HG02623 (cell line): ENCODE data around the gene SNX3.

Source experiments
- ATAC-seq: cut with Tn5 transposase; IDR thresholded peaks from one replicate; pipeline ENCODE4 v1.9.1; 2021; ENCODE audit warnings: moderate library complexity; ENCODE audit not compliant: unreplicated experiment

SNX3 gene

GRCh38 chr6:108171291-108171917 is 89.4 kb downstream of the SNX3 start:
- ATAC-seq: no peak

- no peak for ATAC-seq
Measured at GRCh38 chr6:108170332-108171290, 90.2 kb downstream of the SNX3 start.

- ATAC-seq: no peak
Measured at GRCh38 chr6:108169464-108170331, 91.1 kb downstream of the SNX3 start.

DNA sequence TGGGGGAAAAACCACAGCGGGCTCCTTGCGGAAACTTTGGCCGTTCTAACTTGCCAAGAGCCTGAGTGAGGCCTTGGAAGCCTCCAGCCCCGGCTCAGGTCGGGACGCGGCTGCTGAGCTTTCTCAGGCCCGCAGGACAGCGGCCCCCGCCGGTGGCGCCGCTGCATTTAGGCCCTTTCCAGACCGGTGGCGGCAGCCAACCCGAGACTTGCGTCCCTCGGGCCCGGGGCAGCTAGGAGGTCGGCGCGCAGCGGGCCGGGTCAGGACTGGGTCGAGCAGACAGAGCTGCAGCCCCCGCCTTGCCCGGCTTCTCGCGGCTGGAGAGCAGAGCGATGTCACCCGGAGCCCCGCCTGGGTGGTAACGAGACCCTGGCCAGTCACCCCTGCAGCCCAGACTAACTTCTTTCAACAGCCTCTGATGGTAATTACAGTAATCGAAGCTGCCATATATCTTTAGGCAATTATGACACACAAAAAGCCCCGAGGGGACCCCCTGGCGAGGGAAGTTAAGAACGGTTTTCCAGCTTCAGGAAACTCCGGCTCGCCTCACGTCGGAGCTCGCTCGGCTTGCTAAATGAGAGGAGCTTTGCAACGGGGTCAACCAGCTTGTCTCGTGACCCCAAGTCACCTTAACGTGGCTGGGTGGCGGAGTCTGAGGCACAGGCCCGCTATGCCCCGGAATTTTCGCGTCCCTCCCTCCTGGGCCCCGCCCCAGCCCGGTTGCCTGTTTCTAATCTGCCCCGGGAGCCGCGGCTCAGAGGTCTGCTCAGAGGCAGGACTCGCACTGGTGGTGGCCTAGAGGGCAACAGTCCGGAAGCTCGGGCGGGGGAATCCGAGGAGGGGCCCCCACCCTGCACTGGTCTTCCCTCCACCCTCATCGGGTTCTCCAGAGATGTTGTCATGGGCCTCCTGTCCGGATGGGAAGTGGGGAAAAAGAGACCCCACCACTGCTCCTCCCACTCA is 92.1 kb downstream of the SNX3 start:
- ATAC-seq: no peak

- ATAC-seq: no peak
Measured at GRCh38 chr6:108168090-108168463, 92.8 kb downstream of the SNX3 start.

- no peak for ATAC-seq
Measured at GRCh38 chr6:108167449-108168089, 93.3 kb downstream of the SNX3 start.

GRCh38 chr6:108166664-108167448 is 94.0 kb downstream of the SNX3 start:
- no peak for ATAC-seq

DNA sequence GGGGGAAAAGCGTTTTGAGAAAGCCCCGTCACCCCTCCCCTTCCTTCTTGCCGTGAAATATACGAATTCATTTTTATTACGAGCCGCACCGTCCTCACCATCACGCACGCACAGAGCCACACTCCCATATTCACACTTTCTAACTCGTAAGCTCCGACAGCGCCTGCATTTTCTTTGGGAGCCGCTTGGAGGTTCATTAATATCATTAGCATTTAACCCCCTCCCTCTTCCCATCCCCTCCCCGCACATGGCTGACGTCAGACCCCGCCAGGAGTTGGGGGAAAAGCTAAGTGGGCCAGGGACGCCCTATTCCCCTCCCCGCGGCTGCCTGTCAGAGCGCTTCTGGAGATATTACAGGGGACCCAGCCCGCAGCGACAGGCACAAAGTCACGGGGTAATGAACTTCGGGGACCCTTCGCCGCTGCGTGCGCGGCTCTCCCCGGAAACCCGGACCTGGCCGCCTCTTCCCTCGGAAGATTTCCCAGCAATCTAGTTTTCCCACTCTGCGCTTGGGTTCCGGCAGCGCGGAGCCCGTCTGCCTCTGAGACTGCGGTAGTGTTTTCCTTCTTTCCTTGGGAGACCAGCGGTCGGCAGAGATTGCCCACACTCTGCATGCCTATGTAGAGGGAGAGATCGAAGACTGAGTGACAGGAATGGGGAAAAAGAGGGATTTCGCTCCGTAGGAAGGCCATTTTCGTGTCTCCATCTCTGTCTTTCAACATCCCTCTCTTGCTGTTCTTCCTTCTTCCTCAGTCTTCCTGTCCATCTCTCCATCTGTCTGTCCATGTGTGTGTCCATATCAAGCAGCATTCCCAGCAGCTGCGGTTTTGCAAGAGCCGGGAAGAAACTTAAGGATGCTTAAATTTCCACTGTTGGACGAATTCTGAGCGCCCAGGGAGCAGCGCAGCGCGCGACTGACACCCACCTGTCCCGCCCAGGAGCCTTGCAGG is 94.9 kb downstream of the SNX3 start, which contains the start of gene NR2E1:
Gene NR2E1, plus strand, starts transcription at position 309 of the 950 bp plus-strand sequence. CDS start 744 bp downstream, outside the sequence.
- ATAC-seq: no peak

DNA sequence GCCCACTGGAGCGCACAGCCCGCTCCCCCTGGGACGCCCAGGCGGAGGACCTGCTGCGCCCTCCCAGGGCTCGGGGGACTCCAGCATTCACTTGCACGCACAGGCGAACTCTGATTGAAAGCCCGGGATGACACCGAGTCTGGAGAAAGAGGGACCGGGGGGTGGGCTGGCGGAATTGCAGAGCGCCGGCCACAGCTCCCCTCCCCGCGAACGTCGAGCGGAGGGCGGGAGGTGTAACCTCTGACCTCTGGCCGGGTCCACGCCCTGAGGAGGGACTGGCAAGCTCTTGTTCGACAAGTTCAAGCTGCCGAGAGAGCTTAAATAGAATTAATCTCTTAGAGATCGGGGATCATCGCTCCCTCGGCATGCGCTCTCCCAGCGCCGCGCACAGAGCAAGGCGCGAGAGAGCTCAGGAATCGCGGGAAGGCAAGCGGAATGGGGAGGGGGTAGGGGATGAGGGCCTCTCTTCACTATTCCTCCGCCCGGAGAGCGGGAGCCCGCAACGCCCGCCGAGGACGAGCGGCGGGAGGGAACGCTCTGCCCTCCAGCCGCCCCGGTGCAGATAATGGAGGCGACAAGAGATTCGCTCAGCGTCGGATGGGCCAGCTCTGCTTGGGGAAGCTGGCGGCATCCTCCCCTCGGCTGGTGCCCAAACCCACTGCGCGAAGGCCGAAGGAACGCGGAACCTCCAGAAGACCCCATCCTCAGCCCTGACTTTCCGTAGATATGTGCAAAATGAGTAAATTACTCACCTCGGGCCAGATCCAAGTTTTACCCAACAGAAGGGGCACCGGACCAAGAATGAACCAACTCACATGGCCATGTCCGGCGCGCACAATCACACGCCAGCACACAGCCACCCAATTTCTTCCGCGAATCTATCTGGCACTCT is 95.8 kb downstream of the SNX3 start:
- no peak for ATAC-seq

DNA sequence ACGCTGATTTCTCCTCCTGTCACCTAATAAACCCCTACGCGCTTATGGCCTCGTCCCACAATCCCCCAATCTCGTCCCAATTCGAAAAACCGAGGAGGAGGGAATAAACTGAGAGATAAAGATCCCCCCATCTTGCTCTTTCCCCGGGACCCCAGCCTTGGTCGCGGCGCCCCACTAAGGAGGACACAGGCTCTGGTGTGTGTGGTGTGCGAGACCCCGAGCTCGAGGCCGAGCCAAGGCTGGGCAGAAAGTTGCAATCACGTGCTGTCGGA is 96.4 kb downstream of the SNX3 start:
- ATAC-seq: no peak

DNA sequence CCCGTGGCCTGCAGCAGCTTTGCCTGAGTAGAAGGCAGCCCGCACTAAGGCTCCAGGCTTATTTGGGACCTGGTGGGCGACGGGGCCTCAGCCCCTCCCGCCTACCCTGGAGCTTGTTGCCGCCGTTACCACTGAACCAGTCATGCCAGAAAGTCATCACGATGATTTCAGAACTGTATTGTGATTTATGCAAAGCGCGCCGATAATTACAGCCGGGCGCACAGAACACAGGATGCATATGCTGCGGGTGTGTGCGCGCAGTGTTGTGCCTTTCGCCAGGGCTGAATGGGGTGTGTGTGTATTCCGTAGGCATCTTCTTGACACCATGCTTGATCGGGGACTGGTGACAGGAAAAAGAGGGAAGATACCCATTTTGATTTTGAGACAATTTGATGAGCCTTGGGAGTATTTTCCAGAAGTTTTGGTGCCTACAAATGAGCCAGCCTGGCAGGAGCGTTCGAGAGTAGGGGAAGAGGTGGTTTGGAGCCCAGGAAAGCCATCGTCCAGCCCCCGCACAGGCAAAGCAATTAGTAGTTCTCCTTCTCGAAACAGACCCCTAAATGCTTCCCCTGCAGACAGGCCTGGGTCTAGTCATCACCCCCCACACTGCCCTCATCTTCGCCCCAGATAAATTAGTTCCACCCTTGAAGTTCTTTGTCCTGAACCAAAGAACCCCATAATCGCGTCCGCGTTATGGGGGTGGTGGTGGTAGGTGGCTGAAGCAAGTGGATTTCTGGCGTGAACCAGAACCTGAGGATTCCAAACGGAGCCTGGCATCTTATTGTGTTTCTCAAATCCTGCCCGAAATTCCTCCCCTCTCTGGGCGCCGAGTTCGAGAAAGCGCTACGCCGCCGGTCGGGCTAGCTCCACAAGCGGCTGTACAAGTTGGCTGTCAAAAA is 96.9 kb downstream of the SNX3 start:
- no peak for ATAC-seq

GRCh38 chr6:108163267-108163643 is 97.6 kb downstream of the SNX3 start:
- no peak for ATAC-seq

GRCh38 chr6:108161724-108162282 is 99.0 kb downstream of the SNX3 start:
- ATAC-seq: no peak
